Frontal cortex (tissue), 4 donors: Measurements from ENCODE around the gene DCDC2. TPM values are rescaled to one million over a fixed set of nuclear protein-coding genes. Genes with fewer than 3 reads are reported as not detected.
"Not testable (repeated sequence)": the region's sequence is repeated elsewhere in the genome, so short reads cannot be mapped to it uniquely, and the experiment has no call there.

Experiments used
- DNase-seq, 2 donors: peaks; one replicate each; pipeline ENCODE4 v3.0.0; 2012; ENCODE audit warnings: low spot score in 2 of 2
- FAIRE-seq: peaks from 2 replicates; lab custom pipeline; 2012; peaks lifted over from hg19 to GRCh38; lab: Jason Lieb, UNC
- total RNA-seq: library from RNA; depleted of rRNA; stranded (reverse); fragments of >200 nt; gene quantifications from one replicate; pipeline ENCODE4 v1.2.3, GENCODE V29; 2014
- donor health status: control.
- donor health status: control.
- donor health status: control.

DCDC2 gene
- total RNA-seq, 1 donor from 2014 or later = 2.4 TPM

GRCh38 chr6:24382220-24382540 lies 24.3 kb upstream of the DCDC2 start:
- no peak for FAIRE-seq
- no peak for DNase-seq

GRCh38 chr6:24381476-24382219 lies 23.8 kb upstream of the DCDC2 start:
- FAIRE-seq = no peak

DNA sequence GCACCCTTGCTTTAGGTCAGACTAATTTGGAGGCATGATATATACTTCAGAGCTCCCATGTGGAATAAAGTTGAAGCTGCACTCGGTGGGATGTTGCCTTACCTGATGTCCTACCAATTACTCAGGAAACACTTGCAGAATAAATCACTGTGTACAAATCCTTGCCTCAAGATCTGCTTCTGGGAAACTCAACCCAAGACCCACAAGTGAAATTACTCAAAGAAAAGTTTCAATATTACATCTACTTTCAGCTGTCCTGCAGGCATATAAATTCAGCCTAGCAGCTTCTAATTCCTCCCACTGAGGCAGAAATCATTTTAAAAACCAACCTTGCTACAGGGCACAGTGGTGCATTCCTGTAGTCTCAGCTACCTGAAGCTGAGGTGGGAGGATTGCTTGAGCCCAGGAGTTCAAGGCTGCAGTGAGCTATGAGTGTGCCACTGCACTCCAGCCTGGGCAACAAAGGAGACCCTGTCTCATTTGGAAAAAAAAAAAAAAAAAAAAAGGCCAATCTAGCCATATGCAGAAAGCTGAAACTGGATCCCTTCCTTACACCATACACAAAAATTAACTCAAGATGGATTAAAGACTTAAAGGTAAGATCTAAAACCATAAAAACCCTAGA lies 20.7 kb upstream of the DCDC2 start:
- DNase-seq = no peak
- FAIRE-seq = no peak

More at GRCh38 chr6:24381476-24382219, 23.8 kb upstream of the DCDC2 start:
- DNase-seq = no peak

GRCh38 chr6:24376871-24377270 lies 19.0 kb upstream of the DCDC2 start:
- DNase-seq = no peak

DNA sequence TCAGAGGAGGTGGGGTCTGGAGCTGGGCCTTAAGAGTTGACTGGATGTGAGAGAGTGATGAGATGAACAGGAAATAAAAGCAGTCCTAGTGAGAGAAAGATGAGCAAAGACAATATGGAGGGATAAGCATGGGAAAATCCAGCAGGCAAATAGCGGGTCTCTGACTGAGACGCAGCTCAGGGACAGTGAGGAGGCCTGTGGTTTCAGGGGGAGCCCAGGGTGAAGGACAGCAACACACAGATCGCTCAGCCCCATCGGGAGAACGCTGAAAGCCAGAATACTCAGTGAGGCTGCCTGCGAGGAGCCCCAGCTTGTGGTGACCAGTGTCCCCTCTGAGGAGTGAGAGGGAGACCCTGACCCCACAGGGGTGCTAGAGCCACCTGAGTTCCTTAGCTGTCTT lies 16.8 kb upstream of the DCDC2 start:
- DNase-seq (no peak), FAIRE-seq (no peak)

More at GRCh38 chr6:24376871-24377270, 19.0 kb upstream of the DCDC2 start:
- no peak for FAIRE-seq

GRCh38 chr6:24365103-24365633 lies 7.3 kb upstream of the DCDC2 start:
- DNase-seq, FAIRE-seq: not testable (repeated sequence)

DNA sequence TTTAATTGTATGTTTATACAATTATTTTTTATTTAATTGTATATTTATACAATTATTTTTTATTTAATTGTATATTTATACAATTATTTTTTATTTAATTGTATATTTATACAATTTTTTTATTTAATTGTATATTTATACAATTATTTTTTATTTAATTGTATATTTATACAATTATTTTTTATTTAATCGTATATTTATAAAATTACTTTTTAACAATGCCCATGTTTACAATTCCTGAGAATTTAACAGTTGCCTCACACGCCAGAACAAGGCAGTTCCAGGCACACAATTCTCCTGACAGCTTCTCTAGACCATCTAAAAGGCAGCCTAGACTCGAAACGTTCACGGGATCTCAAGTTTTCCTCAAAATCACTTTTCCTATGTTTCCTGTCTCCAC lies 4.5 kb upstream of the DCDC2 start:
- DNase-seq = not testable (repeated sequence)
- peak; percentile 100 for FAIRE-seq

GRCh38 chr6:24359640-24360454 lies 2.0 kb upstream of the DCDC2 start:
- FAIRE-seq (no peak), DNase-seq (peak; percentile 26 to 47)

- DNase-seq = no peak
- no peak for FAIRE-seq
Measured at GRCh38 chr6:24358219-24358821, 461 bp upstream of the DCDC2 start.

- FAIRE-seq (no peak), DNase-seq (no peak)
Measured at GRCh38 chr6:24356310-24356973, 1.4 kb downstream of the DCDC2 start.

DNA sequence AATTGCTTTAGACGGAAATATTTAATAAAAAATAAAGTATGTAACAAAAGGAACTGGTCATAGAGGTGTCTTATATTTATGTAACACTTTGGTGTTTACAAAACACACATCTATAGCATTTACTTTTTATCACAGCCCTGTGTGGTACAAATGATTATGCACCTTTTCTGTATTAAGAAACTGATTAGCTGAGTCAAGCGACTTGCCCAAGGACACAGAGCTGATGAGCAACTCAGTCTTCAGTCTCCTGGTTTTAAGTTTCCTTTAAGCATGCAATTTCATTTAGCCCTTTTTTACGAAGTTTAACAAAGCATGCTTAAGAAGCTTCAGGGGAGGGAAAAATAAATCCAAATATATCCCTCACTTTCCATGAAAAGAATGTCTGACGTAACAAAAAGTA lies 2.5 kb downstream of the DCDC2 start:
- no peak for FAIRE-seq
- no peak for DNase-seq

DNA sequence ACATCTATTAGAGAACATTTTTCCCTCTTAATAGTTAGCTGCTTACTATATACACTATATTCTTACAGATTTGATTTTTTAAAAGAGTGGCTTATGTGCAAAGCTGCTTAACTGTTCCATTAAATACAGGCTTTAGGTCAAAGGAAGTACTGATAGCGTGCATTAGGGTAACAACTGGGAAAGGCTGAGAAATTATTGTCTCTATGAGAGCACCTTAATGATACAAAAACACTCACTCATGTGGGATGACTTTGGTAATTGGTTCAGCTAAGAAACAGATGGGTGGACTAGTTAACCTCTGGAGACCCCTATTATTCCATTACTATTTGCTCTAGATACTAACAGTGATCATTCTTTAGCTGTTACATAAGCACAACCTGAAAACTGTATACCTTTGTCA lies 4.0 kb downstream of the DCDC2 start:
- FAIRE-seq (no peak), DNase-seq (no peak)

- DNase-seq = no peak
- no peak for FAIRE-seq
Measured at GRCh38 chr6:24352434-24352833, 5.4 kb downstream of the DCDC2 start.

GRCh38 chr6:24344976-24345375 lies 12.9 kb downstream of the DCDC2 start:
- FAIRE-seq = no peak

DNA sequence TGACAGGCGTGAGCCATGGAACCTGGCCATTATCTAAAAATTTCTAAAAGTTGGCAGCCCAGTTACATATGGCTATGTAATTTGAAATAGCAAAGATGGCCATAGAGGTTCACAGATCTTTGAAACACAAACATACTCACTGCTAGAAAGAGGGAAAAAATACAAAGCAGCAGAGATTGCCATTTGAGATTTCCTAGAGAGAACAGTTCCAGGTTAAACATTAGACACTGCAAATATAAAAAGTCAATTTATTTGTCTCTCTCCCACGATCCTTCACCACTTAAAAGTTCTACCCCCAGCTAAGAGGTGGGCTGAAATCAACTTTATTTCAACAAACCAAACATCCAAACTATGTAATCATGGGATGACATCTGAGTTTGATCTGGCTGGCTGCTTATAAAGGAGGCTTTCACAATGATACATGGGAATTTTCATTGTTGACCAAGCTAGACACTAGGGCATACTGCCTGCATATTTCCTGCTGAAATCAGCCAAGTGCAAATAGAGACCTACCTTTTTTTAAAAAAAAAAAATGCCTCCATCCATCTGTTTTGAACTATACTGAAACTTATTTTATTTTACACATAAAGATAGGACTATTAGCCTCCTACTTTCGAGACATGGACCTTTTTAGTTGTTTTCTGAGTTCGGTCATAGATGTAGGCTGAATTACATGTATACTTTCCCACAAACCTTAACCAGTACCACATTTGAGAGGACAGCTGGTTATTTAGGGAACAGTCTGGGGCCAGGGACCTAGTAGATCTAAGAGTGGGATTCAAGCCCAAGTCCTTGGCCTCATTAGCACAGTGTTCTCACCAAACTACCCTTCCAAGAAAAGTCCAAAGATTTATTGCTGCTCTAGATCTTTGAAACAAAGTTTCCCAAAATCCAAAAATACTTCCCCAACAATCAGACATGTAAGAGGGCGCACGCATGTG lies 16.6 kb downstream of the DCDC2 start:
- FAIRE-seq = no peak
- no peak for DNase-seq

More at GRCh38 chr6:24344976-24345375, 12.9 kb downstream of the DCDC2 start:
- DNase-seq = no peak

DNA sequence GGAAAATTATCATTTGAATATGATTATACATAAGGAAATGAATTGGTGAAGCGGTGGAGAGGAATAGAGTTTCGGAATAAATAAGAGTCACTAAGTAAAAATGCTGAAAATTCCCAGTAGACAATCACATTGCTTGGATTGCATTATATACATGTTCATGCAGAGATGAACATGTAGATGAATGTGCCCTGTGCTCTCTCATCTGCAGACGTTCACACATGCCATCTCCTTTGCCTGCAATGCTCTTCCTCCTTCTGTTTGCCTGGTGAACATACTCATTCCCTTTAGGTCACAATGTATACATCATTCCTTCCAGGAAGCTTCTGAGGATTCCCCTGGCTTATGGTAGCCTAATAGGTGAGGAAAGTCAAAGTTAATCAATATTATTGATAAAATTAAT lies 17.9 kb downstream of the DCDC2 start:
- DNase-seq (no peak), FAIRE-seq (no peak)

DNA sequence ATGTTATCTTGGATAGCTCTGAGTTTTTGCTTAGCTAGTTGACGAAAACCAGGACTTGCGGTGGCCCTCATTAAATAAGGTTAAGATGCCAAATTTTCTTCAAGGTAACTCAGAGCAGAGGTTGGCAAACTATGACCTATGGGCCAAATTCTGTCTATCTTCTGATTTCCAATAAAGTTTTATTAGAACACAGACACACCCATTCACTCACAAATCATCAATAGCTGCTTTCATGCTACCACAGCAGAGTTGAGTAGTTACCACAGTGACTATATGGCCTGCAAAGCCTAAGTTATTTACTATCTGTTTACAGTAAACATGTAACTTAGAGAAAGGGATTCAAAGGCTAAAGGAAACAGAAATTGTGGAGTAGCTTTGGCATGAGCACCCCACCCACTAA lies 23.6 kb downstream of the DCDC2 start:
- FAIRE-seq (no peak), DNase-seq (no peak)

- no peak for DNase-seq
- FAIRE-seq = no peak
Measured at GRCh38 chr6:24332317-24332716, 25.5 kb downstream of the DCDC2 start.
